GM18868 (cell line): Measurements from ENCODE around the gene ALKBH6.
"Not testable (repeated sequence)": the region's sequence is repeated elsewhere in the genome, so short reads cannot be mapped to it uniquely, and the experiment has no call there.

Experiments
- ATAC-seq: cut with Tn5 transposase; IDR thresholded peaks from one replicate; pipeline ENCODE4 v1.9.1; 2021; ENCODE audit warnings: mild to moderate bottlenecking, moderate library complexity; ENCODE audit not compliant: unreplicated experiment

ALKBH6 gene

DNA sequence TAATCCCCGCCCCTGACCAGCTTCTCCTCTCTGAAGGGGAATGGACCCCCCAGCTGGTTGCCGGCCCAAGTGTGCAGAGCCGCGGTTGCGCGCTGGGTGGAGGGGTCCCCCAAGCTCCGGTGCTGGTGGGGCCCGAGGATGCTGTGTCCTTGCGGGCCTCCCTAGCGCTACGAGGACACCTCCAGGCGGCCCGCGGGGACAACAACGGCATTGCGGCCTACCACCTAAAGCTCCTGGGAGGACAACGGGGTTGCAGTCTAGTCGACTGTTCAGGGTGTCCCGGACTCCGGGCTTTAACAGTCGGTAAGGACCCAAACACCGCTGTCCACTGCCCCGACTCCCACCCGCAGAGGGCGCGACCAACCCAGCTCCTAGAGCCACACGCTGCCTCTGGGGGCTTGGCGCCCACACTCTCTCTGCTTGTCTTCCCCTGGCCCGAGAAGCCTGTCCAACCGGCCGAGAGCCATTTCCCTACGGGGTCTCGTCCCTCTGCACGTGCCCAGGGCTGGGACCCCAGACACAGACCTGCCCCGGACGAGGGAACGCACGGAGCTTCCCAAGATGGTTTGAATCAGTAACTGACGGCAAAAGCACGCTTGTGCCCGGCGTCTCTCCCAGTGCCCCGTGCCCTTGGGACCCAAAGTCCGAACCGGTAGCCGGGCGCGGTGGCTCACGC, 20.0 kb downstream of the ALKBH6 start:
- no peak for ATAC-seq

DNA sequence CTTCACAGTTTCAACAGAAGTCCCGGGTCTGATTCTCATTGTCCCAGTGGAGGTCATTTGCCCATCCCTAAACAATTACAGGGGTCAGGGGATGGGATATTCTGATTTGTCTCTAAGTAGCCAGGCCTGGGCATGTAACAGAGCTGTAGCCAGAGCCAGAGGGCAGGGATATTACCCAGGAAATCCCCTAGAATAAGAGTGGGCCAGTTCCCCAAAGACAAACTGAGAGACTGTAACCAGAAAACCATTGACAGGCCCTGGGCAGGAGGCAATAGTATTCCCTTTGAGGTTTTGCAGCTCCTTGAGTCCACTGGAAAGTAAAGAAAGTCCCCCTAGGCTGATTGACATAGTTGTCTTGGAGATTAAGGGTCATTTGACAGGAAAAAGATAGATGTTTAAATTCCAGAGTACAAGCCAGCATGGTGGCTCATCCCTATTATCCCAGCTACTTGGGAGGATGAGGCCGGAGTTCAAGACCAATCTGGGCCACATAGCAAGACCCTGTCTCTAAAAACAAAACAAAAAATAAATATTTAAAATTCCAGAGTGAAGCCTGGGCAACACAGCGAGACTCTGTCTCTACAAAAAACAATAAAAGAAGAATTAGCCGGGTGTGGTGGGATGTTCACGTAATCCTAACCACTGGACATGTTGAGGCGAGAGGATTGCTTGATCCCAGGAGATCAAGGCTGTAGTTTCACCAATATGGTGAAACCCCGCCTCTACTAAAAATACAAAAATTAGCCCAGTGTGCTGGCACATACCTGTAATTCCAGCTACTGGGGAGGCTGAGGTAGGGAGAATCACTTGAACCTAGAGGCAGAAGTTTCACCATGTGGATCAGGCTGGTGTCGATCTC, 20.9 kb downstream of the ALKBH6 start:
- no peak for ATAC-seq

DNA sequence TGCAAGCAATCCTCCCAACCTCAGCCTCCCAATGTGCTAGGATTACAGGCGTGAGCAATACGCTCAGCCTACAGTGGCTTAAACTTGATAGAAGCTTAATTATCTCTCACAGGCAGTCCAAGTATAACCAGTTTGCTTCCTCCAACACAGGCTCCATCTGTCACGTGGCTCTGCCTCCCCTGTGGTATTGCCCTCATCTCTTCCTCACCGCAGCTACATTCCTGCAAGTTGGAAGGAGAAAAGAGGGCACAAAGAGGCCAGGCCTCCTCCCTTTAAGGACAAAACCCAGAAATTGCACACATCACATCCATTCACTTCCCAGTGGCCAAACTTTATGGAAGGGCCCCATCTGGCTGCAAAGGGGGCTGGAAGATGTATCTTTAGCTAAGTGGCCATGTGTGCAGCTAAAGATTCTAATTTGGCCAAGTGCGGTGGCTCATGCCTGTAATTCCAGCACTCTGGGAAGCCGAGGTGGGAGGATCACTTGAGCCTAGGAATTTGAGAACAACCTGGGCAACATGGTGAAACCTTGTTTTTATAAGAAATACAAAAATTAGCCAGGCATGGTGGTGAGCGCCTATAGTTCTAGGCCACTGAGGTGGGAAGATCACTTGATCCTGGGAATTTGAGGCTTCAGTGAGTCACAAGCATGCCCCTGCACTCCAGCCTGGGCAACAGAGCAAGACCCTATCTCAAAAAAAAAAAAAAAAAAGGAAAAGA, 22.1 kb downstream of the ALKBH6 start:
- no peak for ATAC-seq

DNA sequence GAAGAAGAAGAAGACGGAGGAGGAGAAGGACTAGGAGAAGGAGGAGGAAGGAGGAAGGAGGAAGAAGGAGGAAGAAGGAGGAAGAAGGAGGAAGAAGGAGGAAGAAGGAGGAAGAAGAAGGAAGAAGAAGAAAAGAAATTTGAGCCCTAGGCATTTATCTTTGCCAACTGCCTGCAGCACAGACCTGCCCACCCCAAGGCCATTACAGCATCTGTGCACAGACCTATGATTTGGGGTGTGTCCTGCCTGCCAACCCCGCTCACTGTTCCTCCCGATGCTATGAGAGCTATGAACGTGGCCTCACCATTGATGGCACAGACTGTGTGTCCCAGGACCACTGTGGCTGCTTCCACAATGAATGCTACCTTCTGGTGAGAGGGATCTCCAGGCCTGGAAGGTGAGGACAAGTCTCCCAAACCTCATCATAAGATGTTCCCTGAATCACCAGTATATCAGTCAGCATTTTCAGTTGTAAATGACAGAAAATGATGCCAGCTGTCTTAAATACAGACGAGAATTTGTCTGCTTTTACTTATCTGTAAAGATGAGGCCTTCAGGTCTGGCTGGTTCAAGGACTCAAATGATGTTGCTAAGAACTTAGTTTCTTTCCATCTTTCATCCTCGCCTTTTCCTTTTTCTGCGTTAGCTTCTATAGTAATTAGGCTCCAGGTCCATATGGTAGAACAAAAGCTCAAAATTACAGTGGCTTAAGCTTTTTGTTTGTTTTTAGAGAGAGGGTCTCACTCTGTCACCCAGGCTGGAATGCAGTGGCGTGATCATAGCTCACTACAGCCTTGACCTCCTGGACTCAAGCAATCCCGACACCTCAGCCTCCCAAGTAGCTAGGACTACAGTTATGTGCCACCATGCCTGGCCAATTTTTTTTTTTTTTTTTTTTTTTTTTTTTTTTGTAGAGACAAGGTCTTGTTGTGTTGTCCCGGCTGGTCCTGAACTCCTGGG, 23.0 kb downstream of the ALKBH6 start:
- ATAC-seq: no peak

DNA sequence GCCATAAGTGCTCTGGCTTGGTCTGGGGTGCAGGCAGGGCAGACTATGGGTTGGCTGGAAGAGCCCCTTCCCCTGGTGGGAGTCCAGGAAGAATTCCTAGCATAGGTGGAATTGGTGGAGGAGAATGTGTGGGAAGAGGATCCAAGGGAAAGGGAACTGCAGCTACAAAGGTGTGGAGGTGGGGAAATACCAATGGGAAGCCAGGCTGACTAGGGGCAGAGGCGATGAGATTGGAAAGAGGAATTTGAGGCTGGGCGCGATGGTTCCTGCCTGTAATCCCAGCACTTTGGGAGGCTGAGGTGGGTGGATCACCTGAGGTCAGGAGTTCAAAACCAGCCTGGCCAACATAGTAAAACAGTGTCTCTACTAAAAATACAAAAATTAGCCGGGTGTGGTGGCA, 23.9 kb downstream of the ALKBH6 start:
- ATAC-seq: no peak

DNA sequence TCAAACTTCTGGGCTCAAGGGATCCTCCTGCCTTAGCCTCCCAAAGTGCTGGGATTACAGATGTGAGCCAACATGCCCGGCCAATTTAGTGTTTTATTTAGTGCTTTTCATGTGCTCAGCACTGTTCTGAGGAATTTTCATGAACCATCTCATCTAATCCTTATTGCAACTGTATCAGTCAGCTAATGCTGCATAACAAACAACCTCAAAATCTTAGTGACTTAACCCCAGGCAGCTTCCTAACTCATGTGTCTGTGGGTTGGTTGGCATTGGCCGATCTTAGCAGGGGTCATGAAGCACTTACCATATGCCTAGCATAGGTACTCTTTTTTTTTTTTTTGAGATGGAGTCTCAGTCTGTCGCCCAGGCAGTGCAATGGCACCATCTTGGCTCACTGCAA, 25.2 kb downstream of the ALKBH6 start:
- no peak for ATAC-seq

DNA sequence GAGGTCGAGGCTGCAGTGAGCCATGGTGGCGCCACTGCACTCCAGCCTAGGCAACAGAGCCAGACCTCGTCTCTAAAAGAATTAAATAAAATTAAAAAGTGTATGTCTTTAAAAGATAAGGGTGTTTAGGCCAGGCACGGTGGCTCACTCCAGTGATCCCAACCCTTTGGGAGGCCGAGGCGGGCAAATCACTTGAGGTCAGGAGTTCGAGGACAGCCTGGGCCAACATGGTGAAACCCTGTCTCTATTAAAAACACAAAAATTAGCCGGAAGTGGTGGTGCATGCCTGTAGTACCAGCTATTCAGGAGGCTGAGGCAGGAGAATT, 26.5 kb downstream of the ALKBH6 start:
- no peak for ATAC-seq

DNA sequence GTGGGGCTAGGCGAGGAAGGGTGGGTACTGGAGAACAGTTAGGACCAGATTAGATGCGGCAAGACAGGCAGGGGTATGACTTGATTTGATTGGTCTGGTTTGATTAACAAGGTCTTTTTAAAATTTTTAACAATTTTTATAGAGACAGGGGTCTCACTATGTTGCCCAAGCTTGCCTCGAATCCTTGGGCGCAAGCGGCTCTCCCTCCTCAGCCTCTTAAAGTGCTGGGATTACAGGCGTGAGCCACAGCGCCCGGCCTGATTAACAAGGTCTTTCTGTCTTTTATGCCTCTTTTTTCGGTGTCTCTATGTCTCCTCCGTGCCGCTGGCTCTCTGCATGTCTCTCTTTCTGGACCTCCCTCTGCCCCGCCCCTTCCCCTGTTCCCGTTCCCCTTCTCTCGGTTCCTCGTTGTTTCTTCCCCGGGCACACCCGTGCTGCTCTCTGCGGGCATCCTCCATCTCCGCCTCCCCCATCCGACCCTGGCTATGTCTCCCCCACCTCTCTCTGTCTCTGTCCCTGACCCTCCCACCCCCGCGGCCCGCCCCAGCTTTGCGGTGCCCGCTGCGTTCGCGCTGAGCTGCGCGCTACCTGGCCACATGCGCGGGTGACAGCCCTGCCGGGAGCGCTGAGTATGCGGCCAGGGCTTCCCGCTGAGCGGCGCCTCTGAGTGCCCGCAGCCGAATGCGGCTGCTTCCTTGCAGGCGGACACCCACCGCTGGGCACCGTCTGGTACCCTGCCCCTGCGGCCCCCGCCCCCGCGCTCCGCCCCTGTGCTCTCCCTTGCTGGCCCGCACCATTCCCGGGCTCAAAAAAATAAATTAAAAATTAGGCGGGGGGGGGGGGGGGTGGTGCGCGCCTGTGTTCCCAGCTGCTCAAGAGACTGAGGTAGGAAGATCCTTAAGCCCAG, 27.1 kb downstream of the ALKBH6 start:
- ATAC-seq: no peak

DNA sequence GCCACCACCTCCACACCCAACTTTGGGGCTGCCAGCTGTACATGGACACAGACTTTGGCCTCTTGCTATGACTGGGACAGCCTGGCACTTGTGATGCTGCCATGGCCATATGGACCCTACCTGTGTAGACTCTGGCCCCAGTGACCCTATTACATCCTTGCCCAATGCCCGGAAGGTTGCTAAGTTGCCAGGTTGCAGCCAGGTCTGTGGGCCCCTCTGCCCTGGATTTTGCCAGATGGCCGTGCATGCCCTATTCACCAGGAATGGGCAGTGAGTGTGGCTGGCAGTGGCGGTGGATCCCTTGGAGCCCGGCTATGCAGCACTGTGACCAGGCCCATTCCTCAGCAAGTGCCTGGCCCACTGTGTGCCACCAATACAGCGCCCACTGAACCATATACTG, 27.9 kb downstream of the ALKBH6 start:
- no peak for ATAC-seq

DNA sequence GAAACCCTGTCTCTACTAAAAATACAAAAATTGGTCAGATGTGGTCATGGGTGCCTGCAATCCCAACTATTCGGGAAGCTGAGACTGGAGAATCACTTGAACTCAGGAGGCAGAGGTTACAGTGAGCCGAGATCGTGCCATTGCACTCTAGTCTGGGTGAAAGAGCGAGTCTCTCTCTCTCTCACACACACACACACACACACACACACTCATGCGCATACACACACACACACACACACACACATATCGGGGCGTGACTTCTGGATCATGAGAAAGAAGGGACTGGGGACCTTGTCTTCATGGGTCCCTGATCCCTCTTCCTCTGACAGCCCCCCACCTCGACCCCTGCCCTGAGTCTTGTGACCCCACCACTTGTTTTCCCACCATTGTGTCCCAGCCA, 30.8 kb downstream of the ALKBH6 start:
- no peak for ATAC-seq

DNA sequence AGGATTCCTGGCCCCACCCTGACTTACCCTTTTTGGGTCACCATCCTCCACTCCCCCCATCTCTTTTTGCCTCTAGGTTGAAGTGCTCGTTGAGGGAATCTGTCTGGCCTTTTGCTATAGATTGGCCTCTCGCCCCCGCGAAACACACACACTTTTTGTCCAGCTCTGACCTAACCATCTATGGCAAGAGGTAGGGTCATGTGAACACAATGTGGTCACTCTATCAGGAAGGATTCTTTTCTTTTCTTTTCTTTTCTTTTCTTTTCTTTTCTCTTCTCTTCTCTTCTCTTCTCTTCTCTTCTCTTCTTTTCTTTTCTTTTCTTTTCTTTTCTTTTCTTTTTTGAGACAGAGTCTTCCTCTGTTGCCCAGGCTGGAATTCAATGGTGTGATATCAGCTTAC, 33.0 kb downstream of the ALKBH6 start:
- ATAC-seq: not testable (repeated sequence)

DNA sequence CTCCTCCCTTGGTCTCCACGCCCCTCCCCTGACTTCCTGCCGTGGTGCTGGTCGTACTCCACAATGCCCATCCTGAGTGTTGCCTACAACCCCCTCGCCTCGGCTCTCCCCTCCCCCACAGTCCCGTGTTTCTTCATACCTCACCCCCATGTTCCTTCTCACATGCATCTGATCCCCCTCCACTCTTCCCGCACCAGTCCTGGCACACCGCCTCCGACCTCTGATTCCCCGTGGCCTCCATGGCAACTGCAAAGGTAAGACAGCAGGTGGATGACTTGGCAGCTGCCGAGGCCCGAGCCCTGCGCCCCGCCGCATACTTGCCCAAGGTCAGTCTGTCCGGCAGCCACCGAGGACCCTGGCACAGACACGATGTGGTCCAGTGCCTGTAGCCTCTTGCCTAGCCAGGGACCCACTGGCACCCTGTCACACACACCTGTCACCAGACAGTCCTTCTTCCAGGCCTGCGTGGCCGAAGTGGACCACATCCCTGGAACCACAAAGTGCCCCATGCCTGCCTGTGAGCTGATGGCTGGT, 35.1 kb downstream of the ALKBH6 start:
- ATAC-seq: no peak

DNA sequence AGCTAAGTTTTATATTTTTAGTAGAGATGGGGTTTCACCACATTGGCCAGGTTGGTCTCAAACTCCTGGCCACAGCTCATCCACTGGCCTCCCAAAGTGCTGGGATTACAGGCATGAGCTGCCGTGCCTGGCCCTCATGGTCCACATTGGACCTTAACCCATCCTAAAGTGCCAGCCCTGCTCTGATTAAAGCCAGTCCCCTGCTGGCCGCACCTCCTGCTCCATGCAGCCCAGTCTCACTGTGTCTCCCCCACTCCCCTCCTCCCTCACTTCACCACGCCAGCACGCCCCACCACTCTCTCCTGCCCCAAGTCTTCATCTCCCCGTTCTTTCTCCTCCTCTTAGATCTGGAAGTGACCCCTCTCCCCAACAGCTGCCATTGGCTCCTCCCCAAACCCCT, 35.7 kb downstream of the ALKBH6 start:
- ATAC-seq: no peak

DNA sequence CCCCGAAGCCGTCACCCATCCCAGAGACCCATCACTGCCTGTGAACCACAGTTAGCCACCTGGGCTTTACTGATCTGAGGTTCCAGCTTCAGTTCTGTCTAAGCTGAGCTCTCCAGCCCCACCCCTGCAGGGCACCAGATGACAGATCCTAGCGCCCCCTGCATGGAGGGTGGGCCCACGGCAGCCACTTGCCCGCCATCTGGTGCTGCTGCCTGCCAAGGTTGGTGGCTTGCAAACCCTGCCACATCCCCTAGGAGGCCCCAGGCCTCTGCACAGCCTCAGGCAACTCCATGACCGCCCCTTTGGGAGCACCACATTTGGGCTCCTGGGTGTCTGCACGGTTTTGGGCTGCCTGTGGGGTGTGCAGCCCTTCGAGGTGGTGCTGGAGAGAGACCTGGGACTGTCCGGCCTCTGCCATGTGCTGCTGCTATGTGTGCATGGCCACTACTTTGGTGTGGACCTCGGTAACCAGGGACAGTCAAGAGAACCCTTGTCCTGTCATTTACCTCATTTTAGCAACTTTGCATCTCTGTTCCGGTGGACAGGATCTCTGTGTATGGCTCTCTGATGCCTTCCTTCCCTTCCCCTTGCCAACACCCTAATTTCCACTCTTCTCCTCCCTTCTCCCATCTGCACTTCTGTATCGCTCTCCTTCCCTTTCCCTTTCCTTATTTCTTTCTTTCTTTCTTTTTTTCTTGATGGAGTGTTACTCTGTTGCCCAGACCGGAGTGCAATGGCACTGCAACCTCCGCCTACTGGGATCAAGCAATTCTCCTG, 36.4 kb downstream of the ALKBH6 start:
- ATAC-seq: no peak

DNA sequence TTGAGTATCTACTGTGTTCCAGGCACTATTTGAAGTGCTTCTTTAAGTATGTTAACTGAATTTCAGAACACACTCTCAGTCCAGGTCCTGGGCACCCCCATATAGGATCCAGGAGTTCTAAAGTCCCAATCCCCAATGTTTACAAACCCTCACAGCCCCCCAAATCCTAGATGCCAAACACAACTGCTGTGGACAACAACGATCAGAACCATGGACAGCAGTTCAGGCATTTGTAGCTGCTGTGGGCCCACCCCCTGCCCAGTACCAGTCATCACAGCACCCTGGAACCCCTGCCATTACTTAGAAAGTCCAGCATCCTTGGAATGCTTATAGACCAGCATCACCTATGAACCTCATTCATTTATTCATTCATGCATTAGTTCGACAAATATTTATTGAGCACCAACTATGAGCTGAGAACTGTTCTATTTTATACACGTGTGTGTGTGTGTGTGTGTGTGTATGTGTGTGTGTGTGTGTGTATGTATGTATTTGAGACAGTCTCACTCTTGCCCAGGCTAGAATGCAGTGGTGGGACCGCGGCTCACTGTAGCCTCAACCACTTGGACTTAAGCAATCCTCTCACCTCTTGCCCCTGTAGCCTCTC, 38.3 kb downstream of the ALKBH6 start:
- ATAC-seq: no peak

DNA sequence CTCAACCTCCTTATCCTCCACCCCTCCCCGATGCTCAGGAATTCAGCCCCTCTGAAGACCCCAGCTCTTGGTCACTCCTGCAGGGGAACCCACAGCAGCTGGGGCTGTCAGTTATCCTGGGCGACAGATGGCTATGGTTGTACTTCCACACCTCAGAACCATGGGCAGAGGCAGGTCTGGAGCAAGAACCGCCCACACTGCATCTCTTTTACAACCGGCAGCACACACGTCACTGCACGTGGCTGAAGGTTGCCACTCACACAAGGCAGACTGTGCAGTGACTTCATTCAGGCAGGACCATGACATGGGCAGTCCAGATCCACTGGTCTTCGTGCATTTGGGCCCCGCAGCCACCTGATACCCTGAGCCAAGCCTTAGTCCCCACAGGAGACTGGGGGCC, 40.5 kb downstream of the ALKBH6 start:
- ATAC-seq: no peak

DNA sequence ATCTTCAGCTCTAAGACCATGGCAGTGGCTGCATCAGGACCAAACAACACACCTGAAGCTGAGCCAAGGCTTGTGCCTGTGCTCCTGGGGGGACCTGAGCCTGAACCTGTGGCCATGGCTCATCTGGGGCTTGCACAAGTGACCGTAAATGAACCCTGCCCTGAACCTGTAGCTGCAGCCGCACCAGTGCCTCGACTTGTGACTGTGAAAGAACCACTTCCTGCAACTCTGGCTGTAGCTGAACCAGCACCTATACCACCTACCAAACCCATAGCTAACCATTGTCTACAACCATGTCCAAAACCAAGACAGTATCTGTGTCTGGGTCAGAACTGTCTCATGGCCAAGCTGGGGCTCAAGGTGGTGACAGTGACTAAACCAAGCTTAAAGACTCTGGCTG, 47.2 kb downstream of the ALKBH6 start:
- no peak for ATAC-seq

DNA sequence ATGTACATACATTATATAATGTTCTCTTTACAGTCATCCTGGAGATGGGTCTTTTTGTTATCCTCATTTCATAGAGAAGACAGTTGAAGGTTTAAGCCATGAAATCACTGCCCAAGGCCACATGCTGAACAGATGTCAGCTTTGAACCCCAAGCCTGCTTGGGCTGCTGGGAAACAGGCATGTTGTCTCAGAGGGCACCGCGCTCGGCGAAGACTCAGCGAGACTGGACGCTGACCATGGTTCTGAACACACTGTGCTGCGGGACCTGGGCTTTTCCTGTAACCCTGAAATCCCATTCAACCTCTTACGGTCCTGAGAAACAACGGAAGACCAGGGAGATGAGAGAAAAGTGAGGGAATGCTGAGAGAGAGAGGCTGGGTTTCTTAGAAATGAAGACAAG, 50.5 kb downstream of the ALKBH6 start:
- ATAC-seq: no peak
